ENCODE measurements around the gene HIPK4. TPM values are rescaled to one million over a fixed set of nuclear protein-coding genes. Genes with fewer than 3 reads are reported as not detected.
A peak's percentile ranks its signal among the peaks of the same experiment; 100 is the strongest.

Gene HIPK4
- total RNA-seq, 6 experiments from 2014 or later = 0.15 TPM; not detected in 5

- no peaks in the 10 kb centered on the region for H3K36me3 ChIP-seq
- no peak for TF ChIP-seq POLR2A (IDR thresholded peaks at IDR 0.05)
- peak in 1 of 4 donors; percentile 10 for TF ChIP-seq CTCF (IDR thresholded peaks at IDR 0.05)
- DNase-seq = peak; percentile 93 to 96 (median 94)
- peak overlapping the region; percentile 52 to 62 (median 62) for H3K4me3 ChIP-seq
- intact Hi-C loops (cut with DNase I) = no loop called here
- no peaks in the 10 kb centered on the region for H3K4me1 ChIP-seq
- H3K27ac ChIP-seq = peak overlapping the region; percentile 19 to 54 (median 49)
- H3K27me3 ChIP-seq = no peaks in the 10 kb centered on the region
- peak; percentile 94 to 96 (median 94) for ATAC-seq
- 0% methylated on average over 14 of the region's 41 CpGs for WGBS (ENCODE audit: insufficient coverage, low coverage, low lambda C conversion rate, missing lambda C conversion rate)
- H3K9me3 ChIP-seq = no peaks in the 10 kb centered on the region
These were observed 13.4 kb upstream of the HIPK4 start for GRCh38 chr19:40403262-40403984.

GRCh38 chr19:40400559-40400958 is 10.6 kb upstream of the HIPK4 start:
- no peak overlapping the region for H3K27ac ChIP-seq
- H3K4me1 ChIP-seq = no peaks in the 10 kb centered on the region
- no peaks in the 10 kb centered on the region for H3K9me3 ChIP-seq
- ATAC-seq (no peak), DNase-seq (no peak)
- no peak overlapping the region for H3K4me3 ChIP-seq
- no peaks in the 10 kb centered on the region for H3K36me3 ChIP-seq
- no peak for TF ChIP-seq CTCF (IDR thresholded peaks at IDR 0.05)
- TF ChIP-seq POLR2A (IDR thresholded peaks at IDR 0.05) = no peak
- 64% methylated on average over 3 of the region's 3 CpGs for WGBS (ENCODE audit: insufficient coverage, low coverage, low lambda C conversion rate, missing lambda C conversion rate)
- no peaks in the 10 kb centered on the region for H3K27me3 ChIP-seq
- intact Hi-C loops (cut with DNase I) = no loop called here

GRCh38 chr19:40398417-40399131 is 8.6 kb upstream of the HIPK4 start:
- DNase-seq = no peak
- Histone ChIP-seq H3K9me3 (no peaks in the 10 kb centered on the region), H3K4me1 (no peaks in the 10 kb centered on the region), H3K36me3 (no peaks in the 10 kb centered on the region), H3K27me3 (no peaks in the 10 kb centered on the region), H3K27ac (no peak overlapping the region), H3K4me3 (no peak overlapping the region)
- WGBS (ENCODE audit: insufficient coverage, low coverage, low lambda C conversion rate, missing lambda C conversion rate) = 58% methylated on average over 18 of the region's 49 CpGs
- ATAC-seq = peak in 2 of 4 donors; percentile 9 to 18
- TF ChIP-seq POLR2A (IDR thresholded peaks at IDR 0.05) (no peak), CTCF (IDR thresholded peaks at IDR 0.05) (no peak)
- intact Hi-C loops (cut with DNase I) = no loop called here

GRCh38 chr19:40397568-40397906 is 7.6 kb upstream of the HIPK4 start:
- Histone ChIP-seq H3K36me3 (no peaks in the 10 kb centered on the region), H3K9me3 (no peaks in the 10 kb centered on the region), H3K4me1 (no peaks in the 10 kb centered on the region), H3K27me3 (no peaks in the 10 kb centered on the region), H3K4me3 (no peak overlapping the region), H3K27ac (no peak overlapping the region)
- no peak for DNase-seq
- intact Hi-C loops (cut with DNase I) = no loop called here
- no peak for TF ChIP-seq CTCF (IDR thresholded peaks at IDR 0.05)
- TF ChIP-seq POLR2A (IDR thresholded peaks at IDR 0.05) = no peak
- 90% methylated on average over 2 of the region's 22 CpGs for WGBS (ENCODE audit: insufficient coverage, low coverage, low lambda C conversion rate, missing lambda C conversion rate)
- no peak for ATAC-seq

Measured in right lobe of liver (tissue), 6 donors.